ENCODE measurements around the gene RAB31. TPM values are rescaled to one million over a fixed set of nuclear protein-coding genes. Genes with fewer than 3 reads are reported as not detected.

RAB31 gene
- total and polyA plus RNA-seq, 4 experiments from 2014 or later, result 0.07 to 1.8 (median 1.4) TPM

GRCh38 chr18:9811978-9812377, 103.9 kb downstream of the RAB31 start:
- intact Hi-C loops (cut with micrococcal nuclease), result no loop called here
- Histone ChIP-seq H3K4me3 (ENCODE audit: low read length in 2 of 2) (no peak overlapping the region), H3K9me3 (ENCODE audit: control insufficient read depth in 1 of 2, low read length in 2 of 2) (no peaks in the 10 kb centered on the region), H3K4me1 (ENCODE audit: insufficient read depth, low read length) (no peaks in the 10 kb centered on the region), H3K36me3 (ENCODE audit: insufficient read depth, low read length) (no peaks in the 10 kb centered on the region), H3K27me3 (ENCODE audit: insufficient read depth, low read length) (no peaks in the 10 kb centered on the region), H3K27ac (ENCODE audit: low read depth, low read length) (no peak overlapping the region)
- POLR2A ChIA-PET (ENCODE audit: partially characterized antibody), result no interaction called here
- Mint-ChIP-seq H3K27ac (no peak overlapping the region), H3K27me3 (peaks cover 2 to 15% of the 10 kb centered on the region in 2 donors), H3K36me3 (no peaks in the 10 kb centered on the region), H3K4me1 (no peaks in the 10 kb centered on the region), H3K9me3 (no peaks in the 10 kb centered on the region), H3K4me3 (no peak overlapping the region)
- CTCF ChIA-PET (ENCODE audit: partially characterized antibody), result no interaction called here
- DNase-seq, result no peak

GRCh38 chr18:9814431-9814830, 106.3 kb downstream of the RAB31 start:
- H3K27ac ChIP-seq (ENCODE audit: low read depth, low read length), result no peak overlapping the region
- no peaks in the 10 kb centered on the region for H3K4me1 ChIP-seq (ENCODE audit: insufficient read depth, low read length)
- intact Hi-C loops (cut with micrococcal nuclease), result no loop called here
- no peak for DNase-seq
- Mint-ChIP-seq H3K4me3 (no peak overlapping the region), H3K27ac (no peak overlapping the region), H3K4me1 (no peaks in the 10 kb centered on the region), H3K36me3 (no peaks in the 10 kb centered on the region), H3K27me3 (peaks cover 6 to 12% of the 10 kb centered on the region in 2 donors), H3K9me3 (peaks cover 0 to 14% (median 6%) of the 10 kb centered on the region in 8 donors)
- H3K4me3 ChIP-seq (ENCODE audit: low read length in 2 of 2), result no peak overlapping the region
- POLR2A ChIA-PET (ENCODE audit: partially characterized antibody), result no interaction called here
- H3K9me3 ChIP-seq (ENCODE audit: control insufficient read depth in 1 of 2, low read length in 2 of 2), result no peaks in the 10 kb centered on the region
- H3K27me3 ChIP-seq (ENCODE audit: insufficient read depth, low read length), result no peaks in the 10 kb centered on the region
- H3K36me3 ChIP-seq (ENCODE audit: insufficient read depth, low read length), result no peaks in the 10 kb centered on the region
- CTCF ChIA-PET (ENCODE audit: partially characterized antibody), result no interaction called here

- Histone ChIP-seq H3K27ac (ENCODE audit: low read depth, low read length) (no peak overlapping the region), H3K27me3 (ENCODE audit: insufficient read depth, low read length) (no peaks in the 10 kb centered on the region), H3K9me3 (ENCODE audit: control insufficient read depth in 1 of 2, low read length in 2 of 2) (no peaks in the 10 kb centered on the region), H3K36me3 (ENCODE audit: insufficient read depth, low read length) (no peaks in the 10 kb centered on the region), H3K4me1 (ENCODE audit: insufficient read depth, low read length) (no peaks in the 10 kb centered on the region), H3K4me3 (ENCODE audit: low read length in 2 of 2) (no peak overlapping the region)
- no peaks in the 10 kb centered on the region for H3K36me3 Mint-ChIP-seq
- peaks cover 11 to 12% of the 10 kb centered on the region in 2 donors for H3K27me3 Mint-ChIP-seq
- intact Hi-C loops (cut with micrococcal nuclease), result no loop called here
- DNase-seq, result no peak
- ChIA-PET CTCF (ENCODE audit: partially characterized antibody) (no interaction called here), POLR2A (ENCODE audit: partially characterized antibody) (no interaction called here)
- H3K4me1 Mint-ChIP-seq, result no peaks in the 10 kb centered on the region
- H3K4me3 Mint-ChIP-seq, result no peak overlapping the region
- no peak overlapping the region for H3K27ac Mint-ChIP-seq
- peaks cover 0 to 18% (median 7%) of the 10 kb centered on the region in 8 donors for H3K9me3 Mint-ChIP-seq
Observed at GRCh38 chr18:9817286-9817685, 109.2 kb downstream of the RAB31 start.

- Histone ChIP-seq H3K36me3 (ENCODE audit: insufficient read depth, low read length) (no peaks in the 10 kb centered on the region), H3K27ac (ENCODE audit: low read depth, low read length) (no peak overlapping the region), H3K4me1 (ENCODE audit: insufficient read depth, low read length) (no peaks in the 10 kb centered on the region), H3K9me3 (ENCODE audit: control insufficient read depth in 1 of 2, low read length in 2 of 2) (no peaks in the 10 kb centered on the region), H3K4me3 (ENCODE audit: low read length in 2 of 2) (no peak overlapping the region), H3K27me3 (ENCODE audit: insufficient read depth, low read length) (no peaks in the 10 kb centered on the region)
- no peaks in the 10 kb centered on the region for H3K36me3 Mint-ChIP-seq
- intact Hi-C loops (cut with micrococcal nuclease), result no loop called here
- no peak overlapping the region for H3K27ac Mint-ChIP-seq
- no peak overlapping the region for H3K4me3 Mint-ChIP-seq
- no peak for DNase-seq
- H3K27me3 Mint-ChIP-seq, result peaks cover 12% of the 10 kb centered on the region in 2 donors
- ChIA-PET CTCF (ENCODE audit: partially characterized antibody) (no interaction called here), POLR2A (ENCODE audit: partially characterized antibody) (no interaction called here)
- H3K9me3 Mint-ChIP-seq, result peaks cover 0 to 18% (median 7%) of the 10 kb centered on the region in 8 donors
- H3K4me1 Mint-ChIP-seq, result no peaks in the 10 kb centered on the region
Observed at GRCh38 chr18:9817725-9818422, 109.8 kb downstream of the RAB31 start.

- H3K4me3 ChIP-seq (ENCODE audit: low read length in 2 of 2), result no peak overlapping the region
- H3K4me1 ChIP-seq (ENCODE audit: insufficient read depth, low read length), result no peaks in the 10 kb centered on the region
- H3K36me3 ChIP-seq (ENCODE audit: insufficient read depth, low read length), result no peaks in the 10 kb centered on the region
- Mint-ChIP-seq H3K9me3 (peaks cover 0 to 18% (median 7%) of the 10 kb centered on the region in 8 donors), H3K27me3 (peaks cover 7 to 15% of the 10 kb centered on the region in 2 donors), H3K36me3 (no peaks in the 10 kb centered on the region), H3K4me3 (no peak overlapping the region), H3K4me1 (no peaks in the 10 kb centered on the region), H3K27ac (no peak overlapping the region)
- ChIA-PET POLR2A (ENCODE audit: partially characterized antibody) (no interaction called here), CTCF (ENCODE audit: partially characterized antibody) (no interaction called here)
- no peak overlapping the region for H3K27ac ChIP-seq (ENCODE audit: low read depth, low read length)
- no peak for DNase-seq
- H3K27me3 ChIP-seq (ENCODE audit: insufficient read depth, low read length), result no peaks in the 10 kb centered on the region
- intact Hi-C loops (cut with micrococcal nuclease), result no loop called here
- H3K9me3 ChIP-seq (ENCODE audit: control insufficient read depth in 1 of 2, low read length in 2 of 2), result no peaks in the 10 kb centered on the region
Observed at GRCh38 chr18:9818423-9818734, 110.3 kb downstream of the RAB31 start.

GRCh38 chr18:9820127-9820526, 112.0 kb downstream of the RAB31 start:
- POLR2A ChIA-PET (ENCODE audit: partially characterized antibody), result no interaction called here
- Mint-ChIP-seq H3K4me1 (no peaks in the 10 kb centered on the region), H3K4me3 (no peak overlapping the region), H3K9me3 (peaks cover 0 to 18% (median 7%) of the 10 kb centered on the region in 8 donors), H3K36me3 (no peaks in the 10 kb centered on the region), H3K27ac (no peak overlapping the region), H3K27me3 (peaks cover 7 to 15% of the 10 kb centered on the region in 2 donors)
- CTCF ChIA-PET (ENCODE audit: partially characterized antibody), result no interaction called here
- Histone ChIP-seq H3K4me1 (ENCODE audit: insufficient read depth, low read length) (no peaks in the 10 kb centered on the region), H3K27ac (ENCODE audit: low read depth, low read length) (no peak overlapping the region), H3K9me3 (ENCODE audit: control insufficient read depth in 1 of 2, low read length in 2 of 2) (no peaks in the 10 kb centered on the region), H3K27me3 (ENCODE audit: insufficient read depth, low read length) (no peaks in the 10 kb centered on the region), H3K4me3 (ENCODE audit: low read length in 2 of 2) (no peak overlapping the region), H3K36me3 (ENCODE audit: insufficient read depth, low read length) (no peaks in the 10 kb centered on the region)
- intact Hi-C loops (cut with micrococcal nuclease), result no loop called here
- no peak for DNase-seq

- no peak for DNase-seq
- Histone ChIP-seq H3K36me3 (ENCODE audit: insufficient read depth, low read length) (no peaks in the 10 kb centered on the region), H3K4me1 (ENCODE audit: insufficient read depth, low read length) (no peaks in the 10 kb centered on the region), H3K27me3 (ENCODE audit: insufficient read depth, low read length) (no peaks in the 10 kb centered on the region), H3K9me3 (ENCODE audit: control insufficient read depth in 1 of 2, low read length in 2 of 2) (no peaks in the 10 kb centered on the region), H3K27ac (ENCODE audit: low read depth, low read length) (no peak overlapping the region), H3K4me3 (ENCODE audit: low read length in 2 of 2) (no peak overlapping the region)
- no peak overlapping the region for H3K4me3 Mint-ChIP-seq
- intact Hi-C loops (cut with micrococcal nuclease), result no loop called here
- POLR2A ChIA-PET (ENCODE audit: partially characterized antibody), result no interaction called here
- peaks cover 11 to 18% of the 10 kb centered on the region in 2 donors for H3K27me3 Mint-ChIP-seq
- peaks cover 0 to 18% (median 7%) of the 10 kb centered on the region in 8 donors for H3K9me3 Mint-ChIP-seq
- H3K4me1 Mint-ChIP-seq, result no peaks in the 10 kb centered on the region
- H3K27ac Mint-ChIP-seq, result no peak overlapping the region
- H3K36me3 Mint-ChIP-seq, result no peaks in the 10 kb centered on the region
- CTCF ChIA-PET (ENCODE audit: partially characterized antibody), result no interaction called here
Observed at GRCh38 chr18:9820719-9821118, 112.6 kb downstream of the RAB31 start.

Data from CD4-positive, alpha-beta memory T cell (primary cell).